GM20000 (cell line): ENCODE results near the gene LRBA.

Source experiments
- DNase-seq: peaks from one replicate; pipeline ENCODE4 v3.0.0; 2012; ENCODE audit warnings: low spot score
- CTCF ChIP-seq: IDR thresholded peaks from 2 replicates; pipeline ENCODE4 v1.5.1; 2012; ENCODE audit warnings: mild to moderate bottlenecking, control low read depth; ENCODE audit errors: extremely low read depth, missing control alignments

LRBA gene

GRCh38 chr4:150647008-150647407 is 368.1 kb downstream of the LRBA start:
- no peak for DNase-seq
- TF ChIP-seq CTCF, result no peak

- TF ChIP-seq CTCF, result no peak
- no peak for DNase-seq
Observed at GRCh38 chr4:150641612-150642011, 373.5 kb downstream of the LRBA start.

GRCh38 chr4:150632639-150633038 is 382.4 kb downstream of the LRBA start:
- no peak for TF ChIP-seq CTCF
- DNase-seq, result no peak

GRCh38 chr4:150628073-150628472 is 387.0 kb downstream of the LRBA start:
- no peak for DNase-seq
- no peak for TF ChIP-seq CTCF

- DNase-seq, result no peak
- no peak for TF ChIP-seq CTCF
Observed at GRCh38 chr4:150625033-150625432, 390.1 kb downstream of the LRBA start.

- no peak for TF ChIP-seq CTCF
- DNase-seq, result no peak
Observed at GRCh38 chr4:150624055-150624454, 391.0 kb downstream of the LRBA start.

- no peak for TF ChIP-seq CTCF
- DNase-seq, result no peak
Observed at GRCh38 chr4:150619042-150619441, 396.0 kb downstream of the LRBA start.

DNA sequence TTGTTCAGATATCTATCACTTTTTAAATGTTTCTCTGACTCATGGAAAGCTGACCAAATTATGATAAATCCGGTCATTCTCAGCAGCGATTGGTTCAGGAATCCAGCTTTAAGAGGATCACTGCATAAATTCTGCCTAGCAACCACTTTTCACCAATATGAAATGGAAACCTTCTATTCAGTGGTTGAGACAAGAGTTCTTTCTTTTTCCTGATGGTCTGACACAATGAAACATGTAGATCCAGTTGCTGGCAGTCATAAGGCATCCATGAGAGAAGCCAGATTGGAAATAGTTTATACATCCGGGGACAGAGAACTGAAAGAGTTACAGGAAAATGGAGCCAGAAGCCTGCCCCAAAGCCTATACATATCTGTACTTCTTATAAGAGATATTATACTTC is 406.0 kb downstream of the LRBA start:
- no peak for TF ChIP-seq CTCF
- no peak for DNase-seq
